CD4-positive, alpha-beta T cell treated with Interleukin-4 for 1 hour (primary cell): Measurements from ENCODE around the gene TFEC.
A peak's percentile ranks its signal among the peaks of the same experiment; 100 is the strongest.

Experiments
- DNase-seq, 2 donors: peaks; one replicate each; pipeline ENCODE4 v3.0.0-alpha.2; 2020 to 2022

TFEC gene

DNA sequence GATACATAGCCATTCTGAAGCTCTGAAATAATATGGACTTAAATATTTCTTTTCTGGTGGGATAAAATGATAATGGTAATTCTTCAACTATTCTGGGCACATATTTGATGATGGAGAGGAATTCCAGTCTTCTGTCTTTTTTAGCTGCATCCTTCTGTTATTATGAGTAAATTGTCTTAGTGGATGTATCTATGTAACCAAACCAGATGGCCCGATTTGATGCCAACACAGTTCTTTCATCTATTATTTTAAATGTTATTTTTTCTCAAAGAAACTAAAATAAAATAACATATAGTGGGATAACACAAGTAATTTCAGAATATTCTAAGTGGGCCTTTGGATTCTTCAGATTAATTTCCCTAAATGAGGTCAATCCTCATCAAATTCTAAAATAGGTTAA, 110.2 kb downstream of the TFEC start:
- no peak for DNase-seq

DNA sequence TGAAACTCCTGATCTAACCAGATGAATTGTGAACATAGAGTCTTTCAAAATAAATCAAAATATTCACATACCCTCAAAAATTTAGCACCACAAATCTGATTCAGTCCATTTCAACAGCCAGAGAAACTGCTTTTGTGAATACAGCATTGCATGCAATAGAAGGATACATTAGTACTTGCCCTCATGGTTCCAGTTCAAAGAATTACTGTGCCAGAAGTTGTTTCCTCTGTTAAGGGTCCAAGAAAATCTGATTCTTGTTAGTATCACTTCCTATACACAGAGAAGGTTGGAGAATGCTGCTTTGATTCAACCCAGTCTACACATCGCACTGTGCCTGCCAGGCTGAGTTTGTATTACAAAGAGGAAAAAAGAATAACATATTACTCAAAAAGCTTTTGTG, 115.6 kb downstream of the TFEC start:
- no peak for DNase-seq

GRCh38 chr7:115911465-115911864, 119.1 kb downstream of the TFEC start:
- DNase-seq: no peak

DNA sequence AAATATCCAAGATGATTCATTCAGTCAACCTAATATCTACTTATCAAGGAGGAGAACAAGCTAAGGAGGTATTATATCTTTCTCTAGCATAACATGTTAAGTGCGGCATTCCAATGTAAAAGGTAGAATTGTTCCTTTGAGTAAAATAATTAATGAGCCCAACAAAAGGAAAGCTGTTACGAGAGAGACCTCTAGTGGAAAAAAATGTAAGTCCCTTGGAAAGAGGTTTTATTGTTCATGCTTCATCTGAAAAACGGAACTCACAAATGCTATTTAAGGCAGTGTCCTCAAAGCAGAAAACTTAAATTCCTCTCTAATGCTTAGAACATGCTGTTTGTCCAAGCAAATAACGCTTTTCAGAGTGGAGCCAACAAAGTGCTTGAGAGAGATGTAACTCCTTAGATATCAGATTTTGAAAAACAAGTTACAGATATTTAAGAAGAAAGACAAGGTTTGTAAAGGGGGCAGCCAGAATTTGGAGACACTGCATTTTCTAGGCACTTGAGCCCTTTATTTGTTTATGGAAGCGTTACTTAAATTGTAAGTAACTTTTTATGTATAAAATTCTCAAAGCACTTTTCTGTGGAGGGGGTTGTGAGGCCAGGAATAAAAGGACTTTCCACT, 119.9 kb downstream of the TFEC start:
- peak in 1 of 2 donors; percentile 27 for DNase-seq

DNA sequence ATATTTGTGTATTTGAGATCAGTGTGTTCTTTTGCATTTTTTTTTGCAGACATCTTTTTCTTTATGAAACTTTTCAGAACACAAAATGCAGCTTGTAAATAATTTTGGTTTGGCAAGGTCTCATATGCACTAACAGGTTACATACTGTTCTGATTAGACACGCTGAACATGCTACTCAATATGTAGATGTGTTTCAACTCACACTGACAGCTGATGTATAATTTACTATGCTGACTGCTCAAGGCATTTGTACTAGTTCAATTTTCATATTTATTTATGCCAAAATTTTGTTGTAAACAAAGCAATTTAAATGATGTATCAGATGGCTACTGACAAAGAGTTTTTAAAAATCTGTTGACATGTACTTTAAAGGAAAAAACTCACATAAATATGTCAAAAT, 123.8 kb downstream of the TFEC start:
- no peak for DNase-seq

- no peak for DNase-seq
Measured at GRCh38 chr7:115889669-115889984, 140.9 kb downstream of the TFEC start.

DNA sequence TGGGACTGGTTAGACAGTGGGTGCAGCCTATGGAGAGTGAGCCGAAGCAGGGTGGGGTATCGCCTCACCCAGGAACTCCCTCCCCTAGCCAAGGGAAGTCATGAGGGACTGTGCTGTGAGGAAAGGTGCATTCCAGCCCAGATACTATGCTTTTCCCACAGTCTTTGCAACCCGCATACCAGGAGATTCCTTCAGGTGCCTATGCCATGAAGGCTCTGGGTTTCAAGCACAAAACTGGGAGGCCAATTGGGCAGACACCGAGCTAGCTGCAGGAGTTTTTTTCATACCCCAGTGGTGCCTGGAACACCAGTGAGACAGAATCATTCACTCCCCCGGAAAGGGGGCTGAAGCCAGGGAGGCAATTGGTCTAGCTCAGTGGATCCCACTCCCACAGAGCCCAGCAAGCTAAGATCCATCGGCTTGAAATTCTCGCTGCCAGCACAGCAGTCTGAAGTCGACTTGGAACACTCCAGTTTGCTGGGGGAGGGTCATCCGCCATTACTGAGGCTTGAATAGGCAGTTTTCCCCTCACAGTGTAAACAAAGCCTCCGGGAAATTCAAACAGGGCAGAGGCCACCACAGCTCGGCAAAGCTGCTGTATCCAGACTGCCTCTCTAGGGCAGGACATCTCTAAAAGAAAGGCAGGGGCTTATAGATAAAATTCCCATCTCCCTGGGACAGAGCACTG, 141.4 kb downstream of the TFEC start:
- no peak for DNase-seq

DNA sequence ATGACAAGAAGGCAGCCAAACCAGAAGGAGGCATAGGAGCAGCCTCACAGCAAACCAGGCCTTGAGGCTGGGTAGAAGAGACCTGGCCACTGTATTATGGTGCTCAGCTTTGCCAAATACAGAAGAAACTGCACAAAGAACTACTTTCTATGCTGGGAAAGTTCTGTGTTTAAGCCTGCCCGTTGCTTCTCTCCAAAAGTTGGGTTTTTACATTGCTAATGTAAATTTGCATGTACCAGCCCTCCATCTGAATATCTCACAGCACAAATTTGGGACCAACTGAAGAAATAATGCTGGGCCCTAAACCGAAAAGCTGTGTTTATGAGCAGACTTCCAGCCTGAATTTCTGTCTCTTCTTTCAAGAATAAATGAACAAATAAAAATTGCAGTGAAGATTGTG, 145.0 kb downstream of the TFEC start:
- DNase-seq: no peak
